SH-SY5Y (cell line): Measurements from ENCODE around the gene HMCN1.

Experiments used
- GATA2 ChIP-seq: IDR thresholded peaks from 2 replicates; pipeline ENCODE4 v1.6.1; 2011; ENCODE audit warnings: mild to moderate bottlenecking, low read depth, low read length
- GATA3 ChIP-seq: IDR thresholded peaks from 2 replicates; pipeline ENCODE4 v1.6.1; 2011; ENCODE audit warnings: low read depth, mild to moderate bottlenecking, low read length, moderate library complexity

GRCh38 chr1:185761841-185762240 is 27.6 kb downstream of the HMCN1 start:
- TF ChIP-seq GATA2 (no peak), GATA3 (no peak)
